Peyer's patch (tissue), 4 donors: ENCODE data around the gene SHISA6. TPM values are rescaled to one million over a fixed set of nuclear protein-coding genes. Genes with fewer than 3 reads are reported as not detected.

Source experiments
- DNase-seq, 3 donors: peaks; one replicate each; pipeline ENCODE4 v3.0.0-alpha.2; 2017 to 2019
- H3K27ac ChIP-seq, 4 donors: fragments of 200-600 bp; sonication (generic); one replicate each; pipeline ENCODE4 v1.5.1; 2016 to 2019
- H3K27me3 ChIP-seq, 2 donors: fragments of 200-600 bp; sonication (generic); one replicate each; pipeline ENCODE4 v1.5.1; 2019
- H3K36me3 ChIP-seq, 3 donors: fragments of 200-600 bp; sonication (generic); one replicate each; pipeline ENCODE4 v1.5.1; 2016 to 2019
- H3K4me1 ChIP-seq, 4 donors: fragments of 200-600 bp; sonication (generic); one replicate each; pipeline ENCODE4 v1.5.1; 2016 to 2019
- H3K4me3 ChIP-seq, 4 donors: fragments of 200-600 bp; sonication (generic); 1 replicate in 3 of 4; 2 replicates in 1 of 4; pipeline ENCODE4 v1.5.1; 2016 to 2019; ENCODE audit warnings: mild to moderate bottlenecking in 1 of 4
- H3K9me3 ChIP-seq, 4 donors: fragments of 200-600 bp; sonication (generic); one replicate each; pipeline ENCODE4 v1.5.1; 2016 to 2019; ENCODE audit warnings: mild to moderate bottlenecking in 1 of 4
- POLR2A ChIP-seq, 2 donors: fragments of 450-650 bp; IDR thresholded peaks; one replicate each; pipeline ENCODE4 v1.5.1; 2017; ENCODE audit warnings: antibody characterized with exemption in 2 of 2, mild to moderate bottlenecking in 2 of 2, moderate library complexity in 2 of 2
- total RNA-seq, 4 donors: library from RNA; depleted of rRNA; stranded (reverse); fragments of >200 nt; gene quantifications; one replicate each; pipeline ENCODE4 v1.1.0, GENCODE V29; 2016
- TF ChIP-seq, protein P1 (sequence below), 6 experiments: fragments of 450-650 bp in 4 of 6; fragments of 200-600 bp in 2 of 6; sonication (generic) in 1 of 6; IDR thresholded peaks; one replicate each; pipeline ENCODE4 v1.5.1; 2017 to 2019; ENCODE audit warnings: antibody characterized with exemption in 6 of 6, mild to moderate bottlenecking in 3 of 6, moderate library complexity in 1 of 6

The SHISA6 gene
- total RNA-seq, 4 donors from 2014 or later, result 0.27 to 2.1 (median 1.7) TPM; not detected in 1

DNA sequence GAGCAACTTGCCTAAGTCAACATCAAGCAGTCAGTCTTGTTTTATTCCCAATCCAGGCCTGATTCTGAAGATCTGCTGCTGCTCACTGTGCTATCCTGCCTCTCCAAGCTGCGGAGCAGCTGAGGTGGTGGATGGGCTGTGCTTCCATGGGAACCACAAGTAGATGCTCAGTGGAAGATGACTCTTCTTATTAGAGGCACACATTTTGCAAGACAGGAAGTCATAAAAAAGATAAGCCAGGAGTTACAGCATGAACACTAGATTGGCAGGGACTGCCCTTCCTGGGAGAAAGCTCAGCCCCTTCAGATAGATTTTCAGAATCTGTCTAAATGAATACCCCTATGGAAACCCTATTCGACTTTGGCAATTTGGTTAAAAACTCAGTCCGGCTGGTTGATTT lies 143.1 kb downstream of the SHISA6 start:
- Histone ChIP-seq H3K4me3 (no peak overlapping the region), H3K27ac (no peak overlapping the region), H3K36me3 (no peaks in the 10 kb centered on the region), H3K4me1 (no peaks in the 10 kb centered on the region), H3K27me3 (no peaks in the 10 kb centered on the region), H3K9me3 (no peaks in the 10 kb centered on the region)
- TF ChIP-seq POLR2A (IDR thresholded peaks at IDR 0.05), result no peak
- TF ChIP-seq, protein P1, sequence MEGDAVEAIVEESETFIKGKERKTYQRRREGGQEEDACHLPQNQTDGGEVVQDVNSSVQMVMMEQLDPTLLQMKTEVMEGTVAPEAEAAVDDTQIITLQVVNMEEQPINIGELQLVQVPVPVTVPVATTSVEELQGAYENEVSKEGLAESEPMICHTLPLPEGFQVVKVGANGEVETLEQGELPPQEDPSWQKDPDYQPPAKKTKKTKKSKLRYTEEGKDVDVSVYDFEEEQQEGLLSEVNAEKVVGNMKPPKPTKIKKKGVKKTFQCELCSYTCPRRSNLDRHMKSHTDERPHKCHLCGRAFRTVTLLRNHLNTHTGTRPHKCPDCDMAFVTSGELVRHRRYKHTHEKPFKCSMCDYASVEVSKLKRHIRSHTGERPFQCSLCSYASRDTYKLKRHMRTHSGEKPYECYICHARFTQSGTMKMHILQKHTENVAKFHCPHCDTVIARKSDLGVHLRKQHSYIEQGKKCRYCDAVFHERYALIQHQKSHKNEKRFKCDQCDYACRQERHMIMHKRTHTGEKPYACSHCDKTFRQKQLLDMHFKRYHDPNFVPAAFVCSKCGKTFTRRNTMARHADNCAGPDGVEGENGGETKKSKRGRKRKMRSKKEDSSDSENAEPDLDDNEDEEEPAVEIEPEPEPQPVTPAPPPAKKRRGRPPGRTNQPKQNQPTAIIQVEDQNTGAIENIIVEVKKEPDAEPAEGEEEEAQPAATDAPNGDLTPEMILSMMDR (IDR thresholded peaks at IDR 0.05), result no peak
- DNase-seq, result no peak

DNA sequence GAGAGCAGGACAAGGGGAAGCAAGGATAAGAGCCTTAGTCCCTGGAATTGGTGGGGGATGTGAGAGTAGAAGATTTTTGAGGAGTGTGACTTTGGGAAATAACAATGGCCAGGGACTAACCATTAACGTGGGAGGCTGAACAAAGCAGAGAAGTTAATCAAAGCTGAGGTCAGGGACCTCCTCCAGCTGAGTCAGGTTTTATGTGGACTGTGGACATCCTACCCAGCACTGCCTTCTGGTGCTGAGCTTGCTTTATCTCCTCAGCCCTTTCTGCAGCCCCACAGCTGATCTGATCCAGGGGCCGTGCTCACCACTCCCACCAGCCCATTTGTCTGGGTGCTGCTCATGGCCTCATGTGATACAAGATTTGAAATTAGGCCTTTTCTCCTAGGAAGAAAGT lies 146.6 kb downstream of the SHISA6 start:
- no peak for TF ChIP-seq POLR2A (IDR thresholded peaks at IDR 0.05)
- TF ChIP-seq, protein P1 (IDR thresholded peaks at IDR 0.05), result no peak
- no peaks in the 10 kb centered on the region for H3K27me3 ChIP-seq
- H3K4me1 ChIP-seq, result no peaks in the 10 kb centered on the region
- no peaks in the 10 kb centered on the region for H3K9me3 ChIP-seq
- H3K36me3 ChIP-seq, result no peaks in the 10 kb centered on the region
- DNase-seq, result no peak
- no peak overlapping the region for H3K27ac ChIP-seq
- H3K4me3 ChIP-seq, result no peak overlapping the region

DNA sequence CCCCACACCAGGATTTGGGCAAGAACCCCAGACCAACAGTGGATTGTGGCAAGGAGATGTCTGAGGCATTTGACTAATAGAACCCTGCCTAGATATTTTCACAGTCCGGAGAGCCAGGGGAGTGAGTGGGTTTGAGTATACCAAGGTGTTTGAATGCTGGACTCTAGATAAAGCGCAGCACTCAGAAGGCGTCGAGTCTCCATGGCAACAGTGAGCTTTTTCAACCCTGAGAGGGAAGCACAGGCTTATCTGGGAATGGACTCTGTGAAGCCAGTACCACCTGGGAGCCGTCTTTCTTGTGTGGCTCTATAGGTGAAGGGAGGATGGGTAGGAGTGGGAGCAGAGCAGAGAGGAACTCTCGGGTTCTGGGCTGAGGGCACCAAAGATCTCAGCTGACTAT lies 147.0 kb downstream of the SHISA6 start:
- TF ChIP-seq, protein P1 (IDR thresholded peaks at IDR 0.05), result no peak
- no peak for TF ChIP-seq POLR2A (IDR thresholded peaks at IDR 0.05)
- Histone ChIP-seq H3K36me3 (no peaks in the 10 kb centered on the region), H3K27me3 (no peaks in the 10 kb centered on the region), H3K9me3 (no peaks in the 10 kb centered on the region), H3K27ac (no peak overlapping the region), H3K4me3 (no peak overlapping the region), H3K4me1 (no peaks in the 10 kb centered on the region)
- DNase-seq, result no peak

DNA sequence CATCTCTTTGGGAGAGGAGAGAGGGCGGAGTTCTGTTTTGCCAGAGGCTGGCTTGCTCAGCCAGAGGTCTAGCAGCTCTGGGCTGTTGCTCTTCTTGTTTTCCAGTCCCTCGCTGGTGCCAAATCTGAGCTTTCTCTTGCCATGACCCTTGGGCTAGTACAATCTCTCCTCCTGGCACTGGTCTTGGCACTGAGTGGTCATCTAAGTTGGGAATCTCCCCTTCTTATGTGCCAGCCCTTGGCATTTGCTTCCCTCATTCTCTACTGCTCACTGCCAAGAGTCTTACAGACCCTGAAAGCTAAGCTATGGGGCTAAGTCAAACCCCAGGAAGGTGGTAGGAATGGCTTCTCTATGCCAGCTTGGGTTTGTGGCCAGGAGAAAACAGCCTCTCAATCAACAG lies 148.6 kb downstream of the SHISA6 start:
- no peak for DNase-seq
- Histone ChIP-seq H3K4me3 (no peak overlapping the region), H3K9me3 (no peaks in the 10 kb centered on the region), H3K4me1 (no peaks in the 10 kb centered on the region), H3K36me3 (no peaks in the 10 kb centered on the region), H3K27me3 (no peaks in the 10 kb centered on the region), H3K27ac (no peak overlapping the region)
- TF ChIP-seq, protein P1 (IDR thresholded peaks at IDR 0.05), result no peak
- no peak for TF ChIP-seq POLR2A (IDR thresholded peaks at IDR 0.05)

DNA sequence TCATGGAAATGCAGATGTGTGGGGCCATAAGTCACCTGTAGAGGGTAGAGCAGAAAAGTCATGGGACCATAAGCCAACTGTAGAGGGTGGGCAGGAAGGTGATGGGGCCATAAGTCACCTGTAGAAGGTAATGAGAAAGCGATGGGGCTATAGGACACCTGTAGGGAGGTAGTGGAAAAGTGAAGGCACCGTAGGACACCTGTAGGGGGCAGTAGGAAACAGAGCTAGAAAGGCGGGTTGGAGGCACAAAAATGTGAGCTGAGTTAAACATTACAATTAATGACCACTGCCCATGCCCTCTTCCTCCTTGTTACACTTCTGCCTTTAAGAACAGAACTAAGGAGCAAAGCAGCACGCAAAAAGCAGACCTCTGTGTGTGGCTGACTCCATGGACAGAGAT lies 150.1 kb downstream of the SHISA6 start:
- TF ChIP-seq POLR2A (IDR thresholded peaks at IDR 0.05), result no peak
- TF ChIP-seq, protein P1 (IDR thresholded peaks at IDR 0.05), result peak in 1 of 6 experiments; percentile 17
- no peak overlapping the region for H3K27ac ChIP-seq
- H3K27me3 ChIP-seq, result no peaks in the 10 kb centered on the region
- no peak for DNase-seq
- no peak overlapping the region for H3K4me3 ChIP-seq
- no peaks in the 10 kb centered on the region for H3K36me3 ChIP-seq
- H3K4me1 ChIP-seq, result no peaks in the 10 kb centered on the region
- no peaks in the 10 kb centered on the region for H3K9me3 ChIP-seq
